NOMO-1 (cell line): ENCODE data around the gene PRDX2.

Experiments
- DNase-seq, 2 experiments: peaks; one replicate each; lab custom pipeline; 2025; ENCODE audit not compliant: unreplicated experiment in 2 of 2; lab: John Stamatoyannopoulos, UW

The PRDX2 gene

GRCh38 chr19:12793290-12794195 lies 8.1 kb downstream of the PRDX2 start:
- DNase-seq = peak; percentile 75 to 90

- no peak for DNase-seq
These were observed 8.7 kb downstream of the PRDX2 start for GRCh38 chr19:12792853-12793289.

- peak; percentile 72 to 78 for DNase-seq
These were observed 9.3 kb downstream of the PRDX2 start for GRCh38 chr19:12792051-12792852.

DNA sequence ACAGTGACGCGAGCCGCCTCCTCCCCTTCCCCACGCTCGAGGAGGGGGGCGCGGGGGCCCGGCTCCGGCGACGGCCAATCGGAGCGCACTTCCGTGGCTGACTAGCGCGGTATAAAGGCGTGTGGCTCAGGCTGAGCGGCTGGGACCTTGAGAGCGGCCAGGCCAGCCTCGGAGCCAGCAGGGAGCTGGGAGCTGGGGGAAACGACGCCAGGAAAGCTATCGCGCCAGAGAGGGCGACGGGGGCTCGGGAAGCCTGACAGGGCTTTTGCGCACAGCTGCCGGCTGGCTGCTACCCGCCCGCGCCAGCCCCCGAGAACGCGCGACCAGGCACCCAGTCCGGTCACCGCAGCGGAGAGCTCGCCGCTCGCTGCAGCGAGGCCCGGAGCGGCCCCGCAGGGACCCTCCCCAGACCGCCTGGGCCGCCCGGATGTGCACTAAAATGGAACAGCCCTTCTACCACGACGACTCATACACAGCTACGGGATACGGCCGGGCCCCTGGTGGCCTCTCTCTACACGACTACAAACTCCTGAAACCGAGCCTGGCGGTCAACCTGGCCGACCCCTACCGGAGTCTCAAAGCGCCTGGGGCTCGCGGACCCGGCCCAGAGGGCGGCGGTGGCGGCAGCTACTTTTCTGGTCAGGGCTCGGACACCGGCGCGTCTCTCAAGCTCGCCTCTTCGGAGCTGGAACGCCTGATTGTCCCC lies 10.1 kb downstream of the PRDX2 start, which contains the start of gene JUNB:
Gene JUNB (plus strand): TSS at position 142 of the 706 bp plus-strand sequence. CDS start 286 bp downstream, at position 428.
- peak; percentile 89 to 95 for DNase-seq

DNA sequence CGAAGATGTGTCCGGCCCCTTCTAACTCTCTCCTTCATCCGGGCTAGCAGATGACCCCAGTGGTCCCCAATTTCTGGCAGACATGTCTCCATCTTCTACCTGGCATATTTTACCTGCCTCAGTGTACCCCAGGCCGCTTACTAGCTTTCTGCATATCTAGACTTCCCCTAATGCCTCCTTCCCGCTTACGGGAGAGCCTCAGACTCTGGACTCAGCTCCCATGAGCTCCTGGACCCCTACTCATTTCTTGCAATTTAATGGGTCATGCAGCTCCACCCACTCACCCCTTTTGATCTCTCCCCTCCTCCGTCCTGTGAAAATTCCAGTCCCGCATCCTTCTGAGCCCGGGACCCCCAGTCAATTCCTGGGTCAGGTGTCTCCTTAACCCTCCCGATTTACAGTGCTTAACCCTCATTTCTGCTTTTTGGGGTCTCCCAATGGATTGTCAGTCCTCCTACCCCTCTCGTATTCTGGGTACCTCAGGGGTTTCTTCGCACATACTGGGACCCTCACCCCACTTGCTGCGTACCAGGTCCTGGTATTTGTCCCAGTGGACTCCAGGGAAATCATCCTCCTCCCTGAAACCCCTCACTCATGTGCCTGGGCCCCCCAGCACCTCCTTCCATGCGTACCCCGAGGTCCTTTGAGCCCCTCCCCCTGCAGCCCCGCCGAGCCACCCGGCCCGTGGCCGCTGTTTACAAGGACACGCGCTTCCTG lies 10.8 kb downstream of the PRDX2 start:
- DNase-seq = peak in 1 of 2 experiments; percentile 20

DNA sequence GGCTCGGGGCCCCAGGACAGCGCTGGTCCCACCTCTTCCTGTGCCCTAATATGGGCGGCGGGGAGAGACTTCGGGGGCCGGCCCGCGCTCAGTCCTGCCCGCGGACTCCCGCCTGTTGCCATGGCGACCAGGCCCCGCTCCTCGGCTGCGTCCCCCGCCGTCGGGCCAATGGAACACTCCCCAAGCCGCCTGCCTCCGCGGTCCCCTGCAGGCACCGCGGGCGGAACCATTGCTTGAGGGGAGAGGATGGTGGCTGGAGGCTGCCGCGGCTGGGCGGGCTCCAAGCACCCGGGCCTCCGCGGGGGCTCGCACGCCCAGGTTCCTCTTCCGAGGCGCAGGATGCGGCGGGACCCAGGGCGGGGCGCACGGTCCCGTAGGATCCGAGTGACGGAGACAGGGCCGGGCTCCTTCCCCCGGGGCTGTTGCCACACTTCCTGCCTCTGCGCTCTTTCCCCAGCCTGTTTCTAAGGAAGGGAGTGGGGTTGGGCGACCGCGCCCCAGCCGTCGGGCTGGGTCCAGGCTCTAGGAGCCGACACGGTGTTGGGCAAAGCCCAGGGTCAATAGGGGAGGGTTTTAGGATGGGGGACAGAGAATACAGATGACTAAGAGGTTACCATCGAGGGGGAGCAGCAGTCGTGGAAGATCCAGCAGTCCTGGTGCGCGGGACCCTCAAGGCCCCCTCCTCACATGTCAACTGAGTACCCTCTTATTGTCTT lies 11.5 kb downstream of the PRDX2 start:
- peak; percentile 97 to 100 for DNase-seq

- DNase-seq = peak in 1 of 2 experiments; percentile 51
These were observed 12.3 kb downstream of the PRDX2 start for GRCh38 chr19:12789098-12789903.

DNA sequence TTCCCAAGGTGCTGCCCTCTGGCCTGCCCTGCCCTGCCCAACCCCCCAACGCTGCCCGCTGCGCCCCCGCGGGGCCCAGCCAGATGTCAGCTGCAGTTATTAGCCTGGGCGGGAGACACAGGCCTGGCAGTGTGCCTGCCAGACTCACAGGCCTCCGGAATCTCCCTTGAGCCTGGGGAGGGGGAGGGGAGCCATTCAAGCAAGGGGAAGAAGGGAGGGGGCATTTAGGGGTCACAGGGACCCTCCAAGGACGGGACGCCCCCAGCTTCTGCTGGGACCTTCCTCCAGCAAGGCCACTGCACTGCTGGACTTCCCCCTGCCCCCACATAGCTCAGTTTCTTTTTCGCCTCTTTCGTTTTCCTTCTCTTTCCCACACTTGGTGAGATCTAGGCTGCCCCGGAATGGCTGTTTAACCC lies 12.9 kb downstream of the PRDX2 start:
- DNase-seq = peak in 1 of 2 experiments; percentile 51

DNA sequence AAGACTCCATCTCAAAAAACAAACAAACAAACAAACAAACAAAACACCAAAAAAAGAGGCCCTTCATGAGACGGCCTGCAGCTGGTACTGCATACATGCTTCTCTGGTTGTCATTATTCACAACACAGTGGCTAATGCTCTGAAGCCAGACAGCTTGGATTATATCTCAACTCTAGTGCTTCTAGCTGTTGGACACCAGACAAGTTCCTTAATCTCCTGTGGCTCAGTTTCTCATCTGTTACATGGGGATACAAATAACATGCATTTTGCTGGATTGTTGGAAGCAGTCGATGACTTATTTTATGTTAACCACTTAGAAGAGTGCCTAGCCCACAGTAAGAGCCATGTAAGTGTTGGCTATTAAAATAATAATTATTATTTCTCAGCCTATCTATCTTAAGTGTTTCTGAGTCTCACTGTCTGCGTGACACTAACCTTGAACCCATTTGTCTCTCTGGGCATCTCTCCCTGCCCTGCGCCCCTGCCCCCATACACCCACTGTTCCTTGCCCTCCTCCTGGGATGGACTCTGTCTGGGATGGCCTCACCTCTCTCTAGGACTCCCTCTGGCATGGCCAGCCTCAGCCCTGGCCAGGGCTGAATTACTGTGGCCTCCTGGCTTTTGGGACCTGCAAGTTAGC lies 13.4 kb downstream of the PRDX2 start:
- no peak for DNase-seq

DNA sequence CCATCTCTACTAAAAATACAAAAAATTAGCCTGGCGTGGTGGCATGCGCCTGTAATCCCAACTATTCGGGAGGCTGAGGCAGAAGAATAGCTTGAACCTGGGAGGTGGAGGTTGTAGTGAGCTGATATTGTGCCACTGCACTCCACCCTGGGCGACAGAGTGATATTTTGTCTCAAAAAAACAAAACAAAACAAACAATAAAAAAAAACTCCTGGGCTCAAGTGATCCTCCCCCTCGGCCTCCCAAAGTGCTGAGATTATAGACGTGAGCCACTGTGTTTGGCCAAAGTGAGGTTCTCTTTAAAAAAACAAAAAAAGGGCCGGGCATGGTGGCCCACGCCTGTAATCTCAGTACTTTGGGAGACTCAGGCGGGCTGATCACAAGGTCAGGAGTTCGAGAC lies 14.1 kb downstream of the PRDX2 start:
- DNase-seq = no peak

GRCh38 chr19:12786952-12787351 lies 14.6 kb downstream of the PRDX2 start:
- DNase-seq = no peak

DNA sequence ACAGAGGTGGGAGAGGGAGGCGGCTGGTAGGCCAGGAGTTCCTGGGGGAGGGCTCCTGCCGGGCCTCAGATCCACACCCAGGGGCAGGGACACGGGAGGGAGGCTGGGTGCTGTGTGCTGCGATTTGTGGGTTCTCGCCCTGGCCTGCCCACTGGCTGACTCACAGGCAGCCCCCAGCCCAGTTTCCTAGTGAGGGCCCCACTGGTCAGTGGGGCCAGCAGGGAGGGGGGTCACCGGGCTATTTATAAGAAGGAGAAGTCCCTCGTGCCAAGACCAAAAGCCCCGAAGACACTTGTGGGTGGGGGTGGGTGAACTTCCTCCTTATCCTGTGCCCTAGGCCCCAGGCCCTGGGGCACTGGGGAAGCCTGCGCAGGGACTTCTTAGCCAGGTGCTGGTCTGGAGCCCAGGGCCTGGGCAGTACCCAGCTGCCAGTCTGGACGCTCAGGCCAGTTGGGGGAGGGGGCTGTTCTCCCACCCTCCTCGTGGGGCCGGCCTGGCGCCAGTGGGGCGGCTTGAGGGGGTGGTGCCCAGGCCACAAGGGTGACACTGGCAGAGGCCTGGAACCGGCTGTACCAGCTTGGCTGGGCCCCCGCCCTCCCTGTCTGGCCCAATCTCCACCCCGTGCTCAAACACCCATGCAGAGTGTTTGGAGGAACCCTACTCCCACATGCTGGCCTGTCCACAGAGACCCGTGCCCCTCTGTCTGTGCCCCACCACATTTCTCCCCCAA lies 15.3 kb downstream of the PRDX2 start:
- DNase-seq = peak; percentile 60 to 85

GRCh38 chr19:12785431-12786031 lies 16.1 kb downstream of the PRDX2 start:
- peak; percentile 62 to 83 for DNase-seq

DNA sequence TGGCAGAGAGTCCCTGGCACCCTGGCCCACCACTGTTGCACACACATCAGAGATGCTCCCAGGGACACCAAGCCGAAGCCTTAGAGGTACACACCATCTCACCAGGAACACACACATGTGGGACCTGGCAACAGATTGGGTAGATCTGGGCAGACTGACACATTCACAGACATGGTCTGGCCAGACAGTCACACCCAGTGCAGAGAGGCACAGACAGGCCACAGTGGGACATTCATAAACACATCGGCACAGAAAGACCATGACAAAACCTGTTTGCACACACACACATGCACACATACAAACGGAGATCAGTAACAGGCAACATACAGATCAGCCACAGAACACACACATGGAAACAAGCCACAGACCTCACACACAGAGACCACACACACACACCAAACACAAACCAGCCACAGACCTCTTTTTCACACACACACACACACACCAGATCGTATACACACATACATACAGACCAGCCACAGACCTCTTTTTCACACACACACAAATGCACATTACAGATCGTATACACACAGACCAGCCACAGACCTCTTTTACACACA lies 16.6 kb downstream of the PRDX2 start:
- DNase-seq = no peak

DNA sequence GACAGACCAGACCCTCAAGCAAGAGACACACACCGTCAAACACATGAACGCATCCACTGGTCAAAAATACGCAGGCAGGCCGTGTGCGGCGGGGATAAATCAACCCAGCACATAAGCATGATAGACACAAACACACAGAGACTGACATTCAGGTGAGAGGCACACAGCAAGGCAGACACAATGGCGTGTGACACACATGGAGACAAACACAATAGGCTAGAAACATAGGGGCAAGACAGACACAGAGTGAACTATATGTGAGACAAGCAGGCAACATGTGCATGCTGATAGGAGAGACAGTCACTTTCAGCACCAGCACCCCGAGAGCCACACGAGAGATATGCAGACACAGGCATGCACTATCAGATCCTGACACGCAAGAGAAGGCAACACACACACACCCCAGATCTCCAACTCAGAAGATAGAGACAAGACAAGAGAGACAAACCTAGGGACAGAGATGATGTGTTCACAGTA lies 17.2 kb downstream of the PRDX2 start:
- DNase-seq = no peak

DNA sequence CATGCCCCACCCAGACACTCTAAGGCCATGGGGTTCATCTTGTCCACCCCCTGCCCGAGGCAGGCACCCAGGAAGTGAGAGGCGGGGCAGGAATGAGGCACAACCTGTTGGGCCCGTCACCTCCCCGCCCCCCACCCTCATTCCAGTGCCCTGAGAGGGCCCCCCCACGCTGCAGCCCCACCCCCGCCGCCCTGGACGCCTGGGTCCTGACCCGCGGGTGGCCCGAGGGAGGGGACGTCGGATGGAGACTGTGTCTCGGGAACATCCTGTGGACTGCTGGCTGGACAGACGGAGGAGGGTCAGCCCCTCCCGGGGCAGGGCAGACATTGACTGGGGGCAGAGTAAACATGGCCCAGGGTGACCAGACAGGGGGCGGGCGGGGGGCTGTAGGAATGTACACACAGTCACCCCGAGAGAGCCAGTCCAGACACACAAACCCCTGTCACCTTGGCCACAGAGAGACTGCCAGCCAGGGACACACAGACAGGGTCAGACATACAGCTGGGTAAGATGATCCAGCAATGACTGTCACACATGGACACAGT lies 17.7 kb downstream of the PRDX2 start:
- DNase-seq = no peak
